Right lung (tissue), 5 donors: ENCODE results near the gene CTF1. TPM values are rescaled to one million over a fixed set of nuclear protein-coding genes. Genes with fewer than 3 reads are reported as not detected.
"Not testable (repeated sequence)": the region's sequence is repeated elsewhere in the genome, so short reads cannot be mapped to it uniquely, and the experiment has no call there.

Experiments used
- DNase-seq, 2 donors: peaks; one replicate each; pipeline ENCODE4 v3.0.0-alpha.2; 2013
- polyA plus RNA-seq, 5 donors: library from polyadenylated mRNA; unstranded; fragments of 120-200 nt; gene quantifications; one replicate each; pipeline versions ENCODE4 v1.2.1 to v1.2.3, GENCODE V29; 2013; ENCODE audit warnings: inconsistent platforms in 1 of 5, low replicate concordance in 1 of 5; ENCODE audit not compliant: insufficient read length in 5 of 5, insufficient read depth in 1 of 5

CTF1 gene
- polyA plus RNA-seq, 5 donors = 7.8 to 12.5 (median 10.2) TPM

DNA sequence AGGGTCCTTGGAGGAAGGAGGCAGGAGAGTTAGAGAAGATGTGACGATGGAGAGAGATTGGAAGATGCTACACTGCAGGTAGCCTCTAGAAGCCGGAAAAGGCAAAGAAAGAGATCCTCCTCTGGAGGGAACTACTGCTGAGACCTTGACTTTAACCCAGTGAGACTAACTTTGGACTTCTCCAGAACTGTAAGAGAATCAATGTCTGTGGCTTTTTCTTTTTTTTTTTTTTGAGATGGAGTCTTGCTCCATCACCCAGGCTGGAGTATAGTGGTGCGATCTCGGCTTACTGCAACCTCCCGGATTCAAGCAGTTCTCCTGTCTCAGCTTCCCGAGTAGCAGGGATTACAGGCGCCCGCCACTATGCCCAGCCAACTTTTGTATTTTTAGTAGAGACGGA, 11.2 kb upstream of the CTF1 start:
- no peak for DNase-seq

DNA sequence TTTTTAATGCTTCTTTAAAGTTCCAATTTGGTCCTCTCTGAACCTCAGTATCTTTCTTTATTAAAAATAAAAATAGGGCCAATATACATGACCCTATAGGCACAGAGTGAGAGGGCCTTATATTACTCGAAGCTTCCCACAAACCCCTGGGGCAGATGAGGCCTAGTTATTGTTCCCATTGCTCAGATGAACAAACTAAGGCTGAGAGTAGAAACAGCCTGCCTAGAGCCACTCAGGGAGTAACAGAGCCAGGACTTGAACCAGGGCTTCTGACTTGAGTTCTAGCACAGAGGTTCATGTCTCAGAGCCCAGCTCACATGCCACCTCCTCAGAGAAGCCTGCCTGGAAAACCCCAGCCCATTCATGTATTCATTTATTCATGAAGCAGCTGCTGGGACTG, 10.3 kb upstream of the CTF1 start:
- DNase-seq = no peak

DNA sequence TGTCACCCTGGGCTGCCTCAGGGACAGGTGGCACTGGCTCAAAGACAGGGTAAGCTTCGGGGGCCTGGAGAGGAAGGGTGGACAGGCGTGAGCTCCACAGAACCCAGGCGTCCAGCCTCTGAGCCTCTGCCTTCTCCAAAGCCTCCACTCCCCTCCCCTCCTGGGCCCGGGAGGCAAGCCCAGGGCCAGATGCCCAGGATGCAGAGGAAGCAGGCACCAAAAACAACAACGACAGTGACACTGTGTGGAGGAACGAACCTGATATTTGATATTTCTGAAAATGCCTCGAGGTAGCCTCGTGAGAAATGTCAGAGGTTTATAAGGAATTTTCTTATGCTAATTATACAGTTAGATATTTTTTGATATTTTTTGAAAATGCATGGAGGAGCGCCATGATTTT, 8.5 kb upstream of the CTF1 start:
- no peak for DNase-seq

DNA sequence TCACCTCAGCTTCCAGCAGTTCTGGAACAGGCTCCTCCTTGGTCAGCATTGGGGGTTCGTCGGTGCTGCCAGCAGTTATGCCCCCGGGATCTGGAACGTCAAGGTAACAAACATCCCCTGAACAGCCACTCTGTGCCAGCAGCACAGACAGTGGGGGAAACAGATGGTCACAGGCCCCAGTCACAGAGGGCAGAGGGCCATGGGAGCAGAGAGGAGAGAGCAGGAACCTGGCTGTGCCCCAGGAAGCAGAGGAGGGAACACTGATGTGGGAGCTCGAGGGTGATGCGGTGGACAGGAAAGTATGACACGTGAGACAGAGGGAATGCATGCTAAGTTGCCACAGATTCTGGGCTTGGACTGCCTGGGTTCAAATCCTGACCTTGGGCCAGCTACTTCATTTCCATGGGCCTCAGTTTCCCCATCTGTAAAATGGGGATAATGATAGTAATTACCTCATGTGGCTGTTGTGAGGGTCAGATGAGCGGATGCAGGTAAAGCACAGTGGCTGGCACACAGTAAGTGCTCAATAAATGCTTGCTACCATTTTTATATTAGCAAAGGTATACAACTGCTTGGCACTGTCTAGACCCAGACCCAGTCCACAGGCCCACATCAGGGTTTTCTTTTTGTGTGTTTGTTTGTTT, 7.4 kb upstream of the CTF1 start:
- no peak for DNase-seq

DNA sequence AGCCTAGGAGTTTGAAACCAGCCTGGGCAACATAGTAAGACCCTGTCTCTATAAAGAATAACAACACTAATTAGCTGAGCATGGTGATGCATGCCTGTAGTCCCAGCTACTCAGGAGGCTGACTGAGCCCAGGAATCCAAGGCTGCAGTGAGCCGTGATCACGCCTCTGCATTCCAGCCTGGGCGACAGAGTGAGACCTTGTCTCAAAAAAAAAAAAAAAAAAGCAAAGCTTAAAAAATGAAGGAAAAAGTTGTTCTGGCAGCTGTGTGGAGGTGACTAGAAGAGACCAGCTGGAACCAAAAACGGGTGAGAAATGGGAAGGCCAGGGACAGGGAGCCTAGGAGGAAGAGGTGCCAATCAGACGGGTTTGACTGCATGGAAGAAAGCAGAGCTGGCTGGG, 6.7 kb upstream of the CTF1 start:
- no peak for DNase-seq

DNA sequence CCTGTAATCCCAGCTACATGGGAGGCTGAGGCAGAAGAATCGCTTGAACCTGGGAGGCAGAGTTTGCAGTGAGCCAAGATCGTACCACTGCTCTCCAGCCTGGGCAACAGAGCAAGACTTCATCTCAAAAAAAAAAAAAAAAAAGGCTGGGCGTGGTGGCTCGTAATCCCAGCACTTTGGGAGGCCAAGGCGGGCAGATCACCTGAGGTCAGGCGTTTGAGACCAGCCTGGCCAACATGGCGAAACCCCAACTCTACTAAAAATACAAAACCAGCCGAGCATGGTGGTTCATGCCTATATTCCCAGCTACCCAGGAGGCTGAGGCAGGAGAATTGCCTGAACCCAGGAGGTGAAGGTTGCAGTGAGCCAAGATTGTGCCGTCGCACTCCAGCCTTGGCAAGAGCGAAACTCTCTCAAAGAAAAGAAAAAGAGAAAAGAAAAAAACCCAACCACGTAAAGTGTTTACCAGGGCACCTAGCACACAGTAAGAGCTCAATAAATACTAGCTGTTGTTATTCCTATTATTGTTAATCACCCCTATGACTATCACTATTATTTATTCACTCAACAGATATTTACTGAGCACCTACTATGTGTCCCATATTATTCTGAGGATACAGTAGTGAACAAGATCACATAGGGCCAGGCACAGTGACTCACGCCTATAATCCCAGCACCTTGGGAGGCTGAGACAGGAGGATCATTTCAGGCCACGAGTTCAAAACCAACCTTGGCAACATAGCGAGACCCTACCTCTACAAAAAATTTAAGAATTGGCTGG, 5.2 kb upstream of the CTF1 start:
- DNase-seq = not testable (repeated sequence)

DNA sequence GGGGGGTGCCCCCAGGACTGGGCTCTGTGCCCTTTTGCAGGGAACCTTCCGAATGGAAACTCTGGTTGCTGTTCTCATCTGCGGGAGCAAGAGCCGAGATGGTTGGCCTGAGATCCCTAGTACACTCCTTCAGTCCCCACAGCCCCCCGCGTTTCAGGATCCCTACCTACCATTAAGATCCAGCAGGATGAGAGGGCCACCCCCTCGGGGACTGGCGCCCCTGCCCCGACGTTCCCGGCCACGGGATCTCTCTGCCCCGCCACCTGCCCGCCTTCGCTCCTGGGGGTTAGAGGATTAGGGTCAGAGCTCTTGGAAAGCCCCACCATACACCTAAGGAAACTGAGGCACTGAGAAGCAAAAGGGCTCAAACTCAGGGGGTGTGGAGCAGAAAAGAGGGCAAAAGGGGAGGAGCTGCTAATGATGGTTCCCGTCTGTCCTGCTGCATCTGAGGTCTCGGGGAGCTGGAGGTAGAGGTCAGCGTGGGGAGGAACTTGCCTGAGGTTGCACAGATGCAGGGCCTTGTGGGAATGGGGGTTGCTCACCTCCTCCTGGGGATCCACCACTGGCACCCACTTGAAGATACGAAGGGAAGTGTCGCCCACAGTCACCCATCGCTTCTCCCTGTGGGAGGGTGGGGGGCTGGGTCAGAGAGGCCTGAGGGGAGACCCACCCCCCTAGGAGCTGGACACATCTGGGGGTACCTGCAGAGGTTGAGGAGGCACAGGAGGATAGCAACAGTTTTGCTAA, 3.6 kb upstream of the CTF1 start:
- DNase-seq = no peak

DNA sequence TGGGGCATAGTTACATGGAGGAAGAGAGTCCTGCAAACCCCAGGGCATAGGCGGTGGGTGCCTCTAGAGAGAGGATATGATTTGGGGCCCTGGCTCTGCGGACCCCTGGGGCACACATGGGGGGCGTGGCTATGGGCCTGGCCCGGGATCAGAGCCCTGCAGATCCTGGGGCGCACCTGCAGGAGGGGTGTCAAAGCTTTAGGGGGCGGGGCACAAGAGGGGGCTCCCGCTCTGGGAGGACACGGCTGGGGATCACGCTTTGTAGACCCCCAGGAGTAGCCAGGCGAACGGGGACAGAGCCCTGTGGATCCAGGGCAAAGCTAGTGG, 3.0 kb upstream of the CTF1 start:
- DNase-seq = no peak

DNA sequence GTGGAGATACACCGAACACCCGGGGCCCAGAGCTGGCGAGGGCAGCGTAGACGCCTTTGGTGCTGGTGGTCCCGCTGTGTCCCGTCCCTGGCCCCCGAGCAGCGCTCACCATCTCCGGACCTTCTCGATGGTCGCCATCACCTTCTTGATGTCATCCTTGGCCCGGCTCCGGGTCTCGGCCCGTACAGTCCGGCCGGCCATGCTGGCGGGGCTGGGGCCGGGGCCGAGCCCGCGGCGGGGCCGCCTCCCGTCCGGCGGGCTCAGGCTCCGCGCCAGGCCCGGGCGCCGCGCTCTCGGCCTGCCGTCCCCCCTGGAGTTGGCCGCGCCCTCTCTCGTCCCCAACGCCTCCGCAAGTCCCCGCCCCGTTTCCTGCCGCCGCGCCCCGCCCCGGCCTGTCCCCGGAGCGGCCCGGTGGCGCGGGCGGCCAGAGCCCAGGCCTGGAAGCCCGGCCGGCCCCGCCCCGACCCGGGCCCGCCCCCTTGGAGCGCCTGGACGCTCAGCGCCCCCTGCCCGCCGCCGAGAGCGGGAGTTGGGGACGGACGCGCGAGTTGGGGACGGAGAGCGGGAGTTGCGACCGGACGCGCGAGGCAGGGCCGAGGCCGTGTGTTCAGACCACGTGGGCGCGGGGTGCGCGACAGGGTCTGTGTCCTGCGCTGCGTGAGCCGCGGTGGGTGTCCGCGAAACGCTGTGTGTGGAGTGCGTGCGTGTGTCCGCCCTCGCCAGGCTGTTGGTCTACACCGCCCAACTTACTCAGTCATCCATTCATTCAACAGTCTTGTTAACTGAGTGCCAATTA, 2.5 kb upstream of the CTF1 start, which contains the start of gene BCL7C:
Gene BCL7C (minus strand): TSS at position 334 of the 796 bp plus-strand sequence. CDS start 133 bp downstream, at position 201.
- DNase-seq = peak; percentile 92

DNA sequence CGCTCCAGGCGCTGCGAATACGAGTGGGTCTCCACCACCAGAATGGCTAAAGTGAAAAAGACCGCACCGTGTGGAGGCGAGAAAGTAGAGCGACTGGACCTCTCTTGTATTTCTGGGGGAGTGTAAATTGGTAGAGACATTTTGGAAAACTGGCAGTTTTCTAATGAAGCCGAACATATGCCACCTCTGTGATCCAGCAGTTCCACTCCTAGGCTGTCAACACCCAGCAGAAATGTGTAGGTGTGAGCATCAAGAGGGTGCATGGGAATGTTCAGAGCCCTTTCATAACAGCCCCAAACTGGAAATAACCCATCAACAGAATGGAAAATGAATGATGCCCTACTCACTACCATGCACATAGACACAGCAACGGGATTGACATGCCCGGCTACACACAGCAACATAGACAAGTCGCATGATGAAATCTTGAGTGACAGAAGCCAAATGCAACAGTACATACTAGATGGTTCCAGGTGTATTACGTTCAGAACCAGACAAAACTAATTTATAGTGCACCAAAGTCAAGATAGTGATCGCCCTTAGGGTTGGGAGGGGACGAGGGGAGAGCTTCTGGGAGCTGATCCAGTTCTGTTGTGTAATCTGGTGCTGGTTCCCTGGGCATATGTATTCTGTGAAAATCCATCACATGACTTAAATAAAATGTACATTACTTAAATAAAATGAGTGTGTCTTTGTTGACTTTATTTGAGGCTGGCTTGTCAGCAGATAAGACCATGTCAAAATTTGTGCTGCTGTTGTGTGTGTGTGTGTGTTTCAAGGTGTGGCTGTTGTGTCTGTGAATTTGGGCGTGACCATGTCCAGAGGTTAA, 1.7 kb upstream of the CTF1 start:
- DNase-seq = no peak

DNA sequence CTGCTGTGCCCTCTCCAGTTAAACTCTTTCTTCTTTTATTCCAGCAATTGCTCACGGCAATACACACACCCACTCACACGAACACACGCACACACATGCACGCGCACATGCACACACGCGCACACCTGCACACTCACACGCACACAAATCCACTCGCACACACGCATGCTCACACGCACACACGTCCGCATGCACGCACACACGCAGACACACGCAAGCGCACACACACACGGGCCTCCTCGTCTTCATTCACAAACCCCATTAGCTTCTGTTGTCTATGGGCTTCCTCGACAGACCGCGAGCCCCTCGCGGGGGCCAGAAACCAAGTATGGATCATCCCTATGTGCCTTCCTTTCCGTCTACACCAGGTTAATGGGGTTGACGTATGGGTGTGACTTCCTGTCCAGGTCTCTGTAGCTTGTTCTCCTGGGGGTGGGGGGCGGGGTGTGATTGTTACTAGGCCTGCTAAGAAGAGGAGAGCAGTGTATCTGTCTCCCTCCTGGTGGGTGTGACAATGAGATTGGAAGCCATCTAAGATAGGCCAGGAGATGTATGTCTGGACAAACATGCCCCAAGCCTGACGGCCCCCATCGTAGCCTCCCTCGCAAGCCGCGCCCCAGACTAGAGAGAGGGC, 670 bp upstream of the CTF1 start:
- DNase-seq = no peak

DNA sequence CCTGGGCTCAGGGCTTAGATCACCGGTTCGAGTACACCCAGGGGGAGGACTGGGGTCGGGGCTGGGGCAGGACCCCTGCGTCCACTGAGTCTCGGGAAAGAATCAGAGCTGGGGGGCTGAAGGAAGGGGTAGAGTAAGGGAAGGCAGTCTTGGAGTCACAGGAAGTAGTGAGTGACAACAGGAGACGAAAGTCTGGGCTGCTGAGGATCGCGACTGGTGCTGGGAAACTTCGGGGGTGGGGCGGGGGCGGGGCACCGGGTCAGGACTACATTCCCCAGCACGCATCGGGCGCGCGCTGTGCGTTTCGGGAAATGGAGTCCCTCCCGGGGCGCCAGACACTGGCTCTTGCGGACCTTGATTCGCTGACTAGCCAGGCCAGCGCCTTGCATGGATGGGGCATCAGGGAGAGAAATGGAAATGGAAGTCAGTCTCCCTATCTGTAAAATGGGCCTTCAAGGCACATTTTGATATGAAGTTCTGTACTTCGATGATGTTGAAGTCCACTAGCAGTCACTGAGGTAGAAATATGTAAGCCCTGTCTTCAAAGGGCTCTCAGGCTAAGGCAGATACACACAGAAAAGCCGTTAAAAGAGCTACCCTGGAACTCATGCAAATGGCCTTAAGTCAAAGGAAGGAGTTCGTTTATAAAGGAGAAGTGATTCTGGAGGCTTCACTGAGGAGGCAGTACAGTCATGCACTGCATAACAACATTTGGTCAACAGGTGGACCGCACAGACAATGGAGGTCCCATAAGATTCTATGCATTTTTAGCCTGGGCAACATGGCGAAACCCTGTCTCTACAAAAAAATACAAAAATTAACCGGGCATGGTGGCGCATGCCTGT, 697 bp downstream of the CTF1 start:
- peak; percentile 87 to 89 for DNase-seq

DNA sequence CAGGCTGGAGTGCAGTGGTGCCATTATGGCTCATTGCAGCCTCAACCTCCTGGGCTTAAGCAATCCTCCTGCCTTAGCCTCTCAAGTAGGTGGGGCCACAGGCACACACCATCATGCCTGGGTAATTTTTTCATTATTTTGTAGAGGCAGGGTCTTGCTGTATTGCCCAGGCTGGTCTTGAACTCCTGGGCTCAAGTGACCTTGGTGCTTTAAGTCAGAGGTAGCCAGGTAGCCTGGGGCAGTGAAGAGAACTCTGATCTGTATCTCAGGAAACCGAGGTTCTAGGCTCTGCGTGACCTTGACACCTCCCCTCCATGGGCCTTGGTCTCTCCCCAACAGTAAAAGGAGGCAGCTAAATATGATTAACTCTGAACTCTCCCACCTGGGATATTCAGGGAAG, 3.4 kb downstream of the CTF1 start:
- DNase-seq = no peak

DNA sequence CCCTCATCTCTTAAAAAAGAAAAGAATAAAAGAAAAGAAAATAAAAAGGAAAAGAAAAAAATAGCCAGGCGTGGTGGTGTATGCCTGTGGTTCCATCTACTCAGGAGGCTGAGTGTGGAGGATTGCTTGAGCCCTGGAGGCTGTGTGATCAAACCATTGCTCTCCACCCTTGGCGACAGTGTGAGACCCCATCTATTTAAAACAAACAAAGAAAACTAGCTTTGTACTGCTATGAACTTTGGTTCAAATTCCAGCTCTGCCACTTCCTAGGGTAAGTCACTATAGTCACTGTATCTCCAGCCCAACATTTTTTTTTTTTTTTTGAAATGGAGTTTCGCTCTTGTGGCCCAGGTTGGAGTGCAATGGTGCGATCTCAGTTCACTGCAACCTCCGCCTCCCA, 4.2 kb downstream of the CTF1 start:
- DNase-seq = no peak

DNA sequence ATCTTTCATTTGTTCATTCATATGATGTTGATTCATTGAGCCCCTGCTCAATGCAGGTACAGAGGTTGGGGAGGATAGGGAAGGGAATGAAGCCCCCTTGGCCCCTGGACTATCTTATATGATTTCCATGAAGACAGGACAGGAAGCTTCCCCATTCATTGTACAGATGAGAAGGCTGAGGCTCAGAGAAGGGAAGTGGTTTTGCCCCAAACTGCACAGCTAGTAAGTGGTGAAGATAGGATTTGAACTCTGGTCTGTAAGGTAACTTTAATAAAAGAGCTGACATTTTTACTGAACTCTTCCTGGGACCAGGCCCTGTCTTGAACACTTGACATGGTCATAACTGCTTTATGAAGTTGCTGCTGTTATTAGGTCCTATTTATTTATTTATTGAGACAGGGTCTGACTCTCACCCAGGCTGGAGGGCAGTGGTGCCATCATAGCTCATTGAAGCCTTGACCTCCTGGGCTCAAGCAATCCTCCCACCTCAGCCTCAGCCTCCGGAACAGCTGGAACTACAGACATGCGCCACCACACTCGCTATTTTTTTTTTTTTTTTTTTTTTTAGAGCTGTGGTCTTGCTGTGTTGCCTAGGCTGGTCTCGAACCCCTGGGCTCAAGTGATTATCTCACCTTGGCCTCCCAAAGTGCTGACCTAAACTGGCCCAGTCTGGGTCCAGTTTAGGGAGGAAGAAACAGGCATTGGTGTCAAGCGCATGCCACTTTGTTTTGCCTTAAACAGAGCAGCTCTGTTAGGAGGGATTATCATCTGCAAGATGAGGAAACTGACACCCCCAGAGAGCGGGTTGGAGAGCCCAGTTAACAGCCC, 5.0 kb downstream of the CTF1 start:
- DNase-seq = no peak

DNA sequence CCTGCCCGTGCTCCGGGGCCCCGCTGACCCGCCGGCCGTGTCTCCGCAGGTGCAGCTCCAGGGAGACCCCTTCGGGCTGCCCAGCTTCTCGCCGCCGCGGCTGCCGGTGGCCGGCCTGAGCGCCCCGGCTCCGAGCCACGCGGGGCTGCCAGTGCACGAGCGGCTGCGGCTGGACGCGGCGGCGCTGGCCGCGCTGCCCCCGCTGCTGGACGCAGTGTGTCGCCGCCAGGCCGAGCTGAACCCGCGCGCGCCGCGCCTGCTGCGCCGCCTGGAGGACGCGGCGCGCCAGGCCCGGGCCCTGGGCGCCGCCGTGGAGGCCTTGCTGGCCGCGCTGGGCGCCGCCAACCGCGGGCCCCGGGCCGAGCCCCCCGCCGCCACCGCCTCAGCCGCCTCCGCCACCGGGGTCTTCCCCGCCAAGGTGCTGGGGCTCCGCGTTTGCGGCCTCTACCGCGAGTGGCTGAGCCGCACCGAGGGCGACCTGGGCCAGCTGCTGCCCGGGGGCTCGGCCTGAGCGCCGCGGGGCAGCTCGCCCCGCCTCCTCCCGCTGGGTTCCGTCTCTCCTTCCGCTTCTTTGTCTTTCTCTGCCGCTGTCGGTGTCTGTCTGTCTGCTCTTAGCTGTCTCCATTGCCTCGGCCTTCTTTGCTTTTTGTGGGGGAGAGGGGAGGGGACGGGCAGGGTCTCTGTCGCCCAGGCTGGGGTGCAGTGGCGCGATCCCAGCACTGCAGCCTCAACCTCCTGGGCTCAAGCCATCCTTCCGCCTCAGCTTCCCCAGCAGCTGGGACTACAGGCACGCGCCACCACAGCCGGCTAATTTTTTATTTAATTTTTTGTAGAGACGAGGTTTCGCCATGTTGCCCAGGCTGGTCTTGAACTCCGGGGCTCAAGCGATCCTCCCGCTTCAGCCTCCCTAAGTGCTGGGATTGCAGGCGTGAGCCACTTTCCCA, 5.9 kb downstream of the CTF1 start:
- peak; percentile 64 to 68 for DNase-seq

DNA sequence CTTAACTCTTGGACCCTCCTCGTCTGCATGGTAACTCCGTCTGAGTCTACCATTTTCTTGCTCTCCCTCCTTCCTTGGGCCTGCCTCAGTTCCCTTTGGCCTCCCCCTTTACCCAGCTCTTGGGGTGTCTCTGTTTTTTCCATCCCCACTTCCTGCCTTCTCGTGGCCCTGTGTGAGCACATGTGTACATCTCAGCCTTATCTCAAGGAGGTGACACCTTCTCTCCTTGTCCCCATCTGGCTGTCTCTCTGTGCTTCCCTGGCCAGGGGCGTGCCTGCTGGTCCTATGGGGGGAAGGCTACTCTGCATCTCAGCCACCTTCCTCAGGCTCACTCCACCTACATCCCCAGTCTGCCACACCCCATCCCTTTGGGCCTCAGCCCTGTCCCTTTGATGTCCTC, 6.6 kb downstream of the CTF1 start:
- no peak for DNase-seq

DNA sequence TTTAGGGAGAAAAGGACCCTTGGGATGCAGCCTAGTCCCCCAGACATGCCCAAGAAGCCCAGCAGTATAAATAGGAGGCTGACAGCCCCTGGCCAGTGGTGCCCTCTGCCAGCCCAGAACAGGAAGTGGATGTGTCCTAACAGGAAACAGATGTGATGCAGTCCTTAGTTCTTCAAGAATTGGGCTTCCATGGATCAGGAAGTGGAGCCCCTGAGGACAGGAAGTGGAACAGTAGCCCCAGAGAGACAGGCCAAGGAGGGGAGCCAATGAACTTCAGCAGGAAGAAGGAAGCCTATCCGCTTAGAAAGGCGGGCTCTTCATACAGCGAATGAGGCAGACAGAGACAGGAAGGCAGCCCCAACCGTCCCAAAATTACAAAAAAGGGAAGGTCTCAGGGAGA, 7.2 kb downstream of the CTF1 start:
- DNase-seq = no peak
